Activated T-cell treated with anti-CD3 and anti-CD28 coated beads, Interleukin-2, amount 50 U/mL, for 24 hours (primary cell): Measurements from ENCODE around the gene SREBF2.

ENCODE experiments used
- DNase-seq: peaks from one replicate; pipeline ENCODE4 v3.0.0-alpha.2; 2020
- H3K27ac Mint-ChIP-seq: 2 replicates; pipeline ENCODE4 v1.8.0; 2020; ENCODE audit warnings: mild to moderate bottlenecking, mixed read lengths
- H3K27me3 Mint-ChIP-seq: 2 replicates; pipeline ENCODE4 v1.8.0; 2020; ENCODE audit warnings: mixed read lengths
- H3K36me3 Mint-ChIP-seq: 2 replicates; pipeline ENCODE4 v1.8.0; 2020; ENCODE audit warnings: low read depth, mixed read lengths
- H3K4me1 Mint-ChIP-seq: 2 replicates; pipeline ENCODE4 v1.8.0; 2020; ENCODE audit warnings: low read depth, mixed read lengths
- H3K4me3 Mint-ChIP-seq: 2 replicates; pipeline ENCODE4 v1.8.0; 2020; ENCODE audit warnings: mild to moderate bottlenecking, moderate library complexity, mixed read lengths
- H3K9me3 Mint-ChIP-seq: 2 replicates; pipeline ENCODE4 v1.8.0; 2020; ENCODE audit warnings: mixed read lengths

The SREBF2 gene

DNA sequence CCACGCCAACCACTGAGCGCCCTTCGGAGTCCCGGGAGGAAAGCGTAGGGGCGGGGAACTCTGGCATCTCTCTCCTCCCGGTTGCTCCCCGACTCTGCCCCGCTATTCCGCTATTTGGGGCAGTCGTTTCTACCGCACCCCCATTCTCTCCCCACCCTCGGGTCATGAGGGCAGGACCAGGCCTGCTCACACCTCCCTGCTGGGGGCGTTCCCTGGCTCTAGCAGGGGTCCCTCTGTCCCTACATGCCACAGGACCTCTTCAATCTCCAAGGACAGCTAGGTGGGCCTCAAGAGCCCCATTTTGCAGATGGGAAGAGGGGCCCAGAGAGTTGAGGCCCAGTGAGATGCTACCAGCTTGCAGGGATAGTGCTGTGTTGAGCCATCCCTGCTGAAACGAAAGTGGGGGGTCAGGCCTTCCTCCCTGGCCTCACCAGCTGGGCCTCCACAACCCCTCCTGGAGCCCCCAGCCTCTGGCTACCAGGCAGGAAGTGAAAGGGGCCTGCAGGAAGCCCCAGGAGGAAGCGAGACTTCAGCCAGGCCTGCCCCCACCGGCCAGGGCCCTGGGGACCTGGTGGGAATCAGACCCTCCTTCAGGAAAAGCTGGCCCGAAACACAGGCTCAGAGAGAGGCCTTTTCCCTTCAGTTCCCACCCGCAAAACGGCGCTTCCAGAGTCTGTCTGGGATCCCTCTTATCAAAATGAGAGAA is 87.5 kb downstream of the SREBF2 start:
- Mint-ChIP-seq H3K9me3 (no peaks in the 10 kb centered on the region), H3K4me1 (peaks cover 29% of the 10 kb centered on the region), H3K27me3 (peaks cover 18% of the 10 kb centered on the region), H3K4me3 (no peak overlapping the region), H3K27ac (peak overlapping the region; percentile 58), H3K36me3 (peaks cover 1% of the 10 kb centered on the region)
- no peak for DNase-seq

DNA sequence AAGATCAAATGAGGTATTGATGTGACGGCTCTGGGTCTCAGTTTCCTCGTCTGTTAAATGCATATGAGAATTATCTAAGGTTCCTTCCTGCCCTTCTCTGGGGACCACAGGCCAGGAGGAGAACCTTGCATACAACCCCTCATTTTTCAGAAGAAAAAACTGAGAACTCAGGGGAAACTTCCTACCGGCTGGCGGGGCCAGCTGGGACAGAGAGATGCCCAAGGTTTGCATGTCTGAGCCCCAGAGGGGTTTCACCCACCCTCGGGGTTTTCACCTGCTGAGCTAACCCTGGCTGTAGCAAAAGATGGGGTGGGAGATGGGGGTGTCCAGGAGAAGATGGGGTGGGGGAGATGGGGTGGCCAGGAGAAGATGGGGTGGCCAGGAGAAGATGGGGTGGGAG is 89.4 kb downstream of the SREBF2 start:
- Mint-ChIP-seq H3K36me3 (peaks cover 1% of the 10 kb centered on the region), H3K27me3 (peaks cover 6% of the 10 kb centered on the region), H3K9me3 (no peaks in the 10 kb centered on the region), H3K4me1 (peaks cover 32% of the 10 kb centered on the region), H3K27ac (peak overlapping the region; percentile 40), H3K4me3 (no peak overlapping the region)
- DNase-seq, result no peak

DNA sequence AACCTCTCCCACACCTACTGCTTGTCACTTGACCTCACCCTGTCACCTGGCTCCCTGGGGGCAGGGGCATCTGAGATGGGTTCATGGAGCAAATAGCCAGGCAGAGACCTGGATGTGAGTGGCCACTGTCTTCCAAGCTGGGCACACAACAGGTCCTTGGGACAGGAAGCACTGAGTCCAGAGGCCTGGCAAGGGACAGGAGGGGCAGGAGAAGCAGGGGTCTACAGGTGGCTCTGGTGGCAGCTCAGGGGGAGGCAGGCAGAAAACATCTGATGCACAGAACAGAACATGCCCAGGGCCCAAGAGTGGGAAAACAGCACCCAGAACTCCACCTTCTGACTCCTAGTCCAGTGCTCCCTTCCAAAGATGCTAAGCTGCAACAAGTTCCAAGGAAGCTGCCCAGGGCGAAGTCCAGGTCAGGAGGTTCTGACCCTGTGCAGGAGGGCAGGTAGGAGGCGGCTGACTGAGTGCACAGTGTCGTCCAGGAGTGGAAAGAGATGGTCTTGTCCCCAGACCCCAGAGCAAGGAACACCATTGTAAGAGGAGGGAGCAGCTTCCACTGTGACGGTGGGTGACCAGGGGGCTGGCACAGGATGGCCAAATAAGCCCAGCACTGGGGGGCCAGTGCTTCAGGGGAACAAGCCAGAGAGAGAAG is 90.2 kb downstream of the SREBF2 start:
- Mint-ChIP-seq H3K27ac (peak overlapping the region; percentile 12), H3K4me1 (peaks cover 36% of the 10 kb centered on the region), H3K9me3 (no peaks in the 10 kb centered on the region), H3K4me3 (no peak overlapping the region), H3K36me3 (peaks cover 1% of the 10 kb centered on the region), H3K27me3 (peaks cover 4% of the 10 kb centered on the region)
- DNase-seq, result no peak

DNA sequence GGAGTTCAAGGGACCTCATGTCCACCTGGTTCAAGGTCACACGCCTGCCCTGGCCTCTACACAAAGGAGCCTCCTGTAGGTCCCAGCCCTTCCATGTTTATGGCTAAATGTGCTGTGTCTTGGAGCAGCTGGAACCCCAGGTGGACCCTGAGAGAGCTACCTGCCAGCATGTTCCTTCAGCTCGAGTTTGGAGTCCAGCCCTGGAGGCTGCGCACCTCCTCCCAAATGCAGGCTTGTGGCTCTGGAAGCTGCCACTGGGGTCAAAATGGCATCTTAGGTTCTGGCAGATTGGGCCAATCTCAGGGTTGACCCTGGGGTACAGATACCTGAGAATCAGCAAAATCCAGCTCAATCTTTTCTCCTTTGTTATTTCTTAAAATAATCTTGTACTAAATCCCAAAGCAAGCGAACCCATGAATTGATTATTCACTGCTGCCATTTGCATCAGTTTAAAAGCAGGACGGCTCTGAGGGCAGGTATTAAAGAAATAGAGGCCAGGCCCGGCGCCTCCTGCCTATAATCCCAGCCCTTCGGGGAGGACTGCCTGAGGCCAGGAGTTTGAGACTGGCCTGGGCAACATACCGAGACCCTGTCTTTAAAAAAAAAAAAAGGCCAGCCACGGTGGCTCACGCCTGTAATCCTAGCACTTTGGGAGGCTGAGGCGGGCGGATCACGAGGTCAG is 90.8 kb downstream of the SREBF2 start:
- H3K27ac Mint-ChIP-seq, result no peak overlapping the region
- no peaks in the 10 kb centered on the region for H3K9me3 Mint-ChIP-seq
- peaks cover 38% of the 10 kb centered on the region for H3K4me1 Mint-ChIP-seq
- H3K4me3 Mint-ChIP-seq, result no peak overlapping the region
- H3K36me3 Mint-ChIP-seq, result peaks cover 1% of the 10 kb centered on the region
- DNase-seq, result no peak
- H3K27me3 Mint-ChIP-seq, result peaks cover 4% of the 10 kb centered on the region

DNA sequence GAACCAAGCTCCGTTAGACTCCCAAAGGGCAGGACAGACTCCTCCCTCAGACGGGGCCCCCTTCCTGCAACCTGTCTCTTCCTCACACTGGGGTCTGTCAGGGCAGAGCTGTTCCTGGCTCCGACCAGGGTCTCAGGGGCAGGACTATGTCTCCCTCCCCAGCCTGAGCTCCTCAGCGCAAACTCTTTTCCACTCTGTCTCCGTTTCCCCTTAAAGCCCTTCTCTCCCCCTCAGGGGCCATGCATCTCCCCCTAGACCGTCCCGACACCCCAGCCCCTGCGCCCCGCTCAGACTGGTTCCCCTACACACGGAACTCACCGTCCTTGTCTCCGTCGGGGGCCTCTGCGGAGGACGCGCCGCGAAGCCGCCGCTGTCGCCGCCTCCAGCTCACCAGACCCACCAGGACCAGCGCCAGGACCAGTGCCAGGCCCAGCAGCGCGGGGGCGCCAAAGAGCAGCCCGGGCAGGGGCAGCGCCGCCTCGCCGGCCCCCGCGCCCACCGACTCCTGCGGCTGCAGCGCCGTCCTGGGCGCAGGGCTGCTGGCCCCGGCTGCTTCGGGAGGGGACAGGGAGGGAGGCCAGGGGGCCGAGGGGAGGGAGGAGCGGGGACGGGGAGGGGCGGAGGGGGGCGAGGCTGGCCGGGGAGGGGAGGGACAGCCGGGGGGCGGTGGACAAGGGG is 93.0 kb downstream of the SREBF2 start:
- peak overlapping the region; percentile 85 for H3K27ac Mint-ChIP-seq

DNA sequence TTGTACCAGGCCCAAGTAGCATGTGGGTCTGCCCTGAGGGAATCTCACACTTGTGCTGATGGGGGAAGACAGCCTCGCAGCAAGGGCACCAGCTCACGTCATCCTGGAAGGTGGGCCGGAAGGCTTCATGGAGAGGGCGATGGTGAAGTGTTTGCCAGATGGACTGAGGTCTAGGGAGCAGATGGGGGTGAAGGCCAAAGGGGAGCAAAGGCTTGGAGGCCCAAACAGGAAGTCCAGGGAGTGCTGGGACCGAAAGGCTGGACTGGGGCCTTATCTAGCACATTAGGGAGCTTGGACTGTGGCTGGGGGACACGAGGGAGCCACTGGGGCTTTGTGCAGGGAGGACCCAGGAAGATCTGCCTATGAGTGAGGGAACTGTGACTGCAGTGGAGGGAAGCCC is 94.9 kb downstream of the SREBF2 start:
- H3K36me3 Mint-ChIP-seq, result peaks cover 12% of the 10 kb centered on the region
- peaks cover 35% of the 10 kb centered on the region for H3K4me1 Mint-ChIP-seq
- DNase-seq, result no peak
- peaks cover 4% of the 10 kb centered on the region for H3K27me3 Mint-ChIP-seq
- H3K9me3 Mint-ChIP-seq, result no peaks in the 10 kb centered on the region
- H3K27ac Mint-ChIP-seq, result peak overlapping the region; percentile 57
- peak overlapping the region; percentile 62 for H3K4me3 Mint-ChIP-seq

More for the DNA sequence above, 93.0 kb downstream of the SREBF2 start:
- Mint-ChIP-seq H3K4me3 (peak overlapping the region; percentile 77), H3K36me3 (peaks cover 4% of the 10 kb centered on the region), H3K9me3 (no peaks in the 10 kb centered on the region), H3K4me1 (peaks cover 35% of the 10 kb centered on the region), H3K27me3 (peaks cover 4% of the 10 kb centered on the region)
- peak; percentile 87 for DNase-seq

DNA sequence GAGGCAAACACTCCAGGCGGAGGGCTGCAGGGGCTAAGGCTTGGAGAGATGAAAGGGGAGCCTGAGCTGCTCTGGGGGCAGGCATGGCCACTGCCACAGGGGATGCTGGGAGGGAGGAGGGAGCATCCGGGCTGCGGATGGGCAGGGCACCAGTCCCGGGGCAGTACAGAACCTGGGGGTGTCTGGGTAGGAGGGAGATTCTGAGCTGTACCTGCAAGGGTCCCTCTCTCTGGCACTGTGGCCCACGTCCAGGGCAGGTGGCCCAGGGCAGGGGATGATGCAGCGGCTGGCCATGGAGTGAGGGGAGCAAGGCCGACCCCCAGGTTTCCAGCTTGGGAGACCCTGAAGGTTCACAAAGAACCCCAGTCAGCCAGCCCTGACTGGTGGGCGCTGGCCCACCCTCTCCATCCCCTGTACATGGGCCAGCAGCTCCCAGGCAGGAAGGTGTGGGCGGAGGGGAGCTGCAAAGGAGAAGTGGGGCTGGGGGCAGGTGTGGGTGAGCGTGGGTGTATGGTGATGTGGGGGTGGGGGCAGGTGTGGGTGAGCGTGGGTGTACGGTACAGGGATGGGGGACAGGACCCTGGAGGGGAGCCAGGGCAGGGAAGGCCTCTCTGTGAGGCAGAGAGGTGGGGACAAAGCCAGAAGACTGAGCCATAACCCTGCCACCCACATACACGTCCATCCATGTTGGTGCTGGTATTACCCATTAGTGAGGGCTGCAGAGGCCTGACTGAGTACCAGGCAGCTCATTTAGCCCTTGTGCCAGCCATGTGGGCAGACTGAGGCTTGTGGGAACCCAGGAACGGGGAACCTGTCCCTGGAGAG is 95.9 kb downstream of the SREBF2 start:
- Mint-ChIP-seq H3K4me1 (peaks cover 35% of the 10 kb centered on the region), H3K4me3 (no peak overlapping the region), H3K9me3 (no peaks in the 10 kb centered on the region), H3K27ac (peak overlapping the region; percentile 63), H3K36me3 (peaks cover 14% of the 10 kb centered on the region), H3K27me3 (peaks cover 4% of the 10 kb centered on the region)
- no peak for DNase-seq

DNA sequence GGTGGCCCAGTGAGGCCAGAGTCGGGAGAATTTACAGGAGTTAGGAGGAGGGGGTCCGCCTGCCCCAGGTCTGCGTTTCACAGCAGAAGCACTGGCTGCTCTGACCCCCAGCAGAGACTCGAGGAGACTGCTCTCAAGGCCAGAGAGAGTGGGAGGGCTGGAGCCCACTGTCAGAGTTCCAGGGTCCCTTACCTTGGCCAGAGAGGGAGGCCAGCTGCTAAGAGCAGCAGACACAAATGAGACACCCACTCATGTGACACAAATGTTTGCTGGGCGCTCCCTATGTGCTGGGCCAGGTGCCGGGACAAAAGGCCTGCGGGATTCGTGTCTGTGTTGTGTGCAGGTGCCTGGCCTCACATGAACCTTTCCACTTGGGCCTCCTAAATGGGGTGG is 96.5 kb downstream of the SREBF2 start:
- Mint-ChIP-seq H3K4me1 (peaks cover 35% of the 10 kb centered on the region), H3K9me3 (no peaks in the 10 kb centered on the region), H3K27ac (peak overlapping the region; percentile 63), H3K36me3 (peaks cover 19% of the 10 kb centered on the region), H3K27me3 (peaks cover 4% of the 10 kb centered on the region), H3K4me3 (no peak overlapping the region)
- DNase-seq, result no peak

DNA sequence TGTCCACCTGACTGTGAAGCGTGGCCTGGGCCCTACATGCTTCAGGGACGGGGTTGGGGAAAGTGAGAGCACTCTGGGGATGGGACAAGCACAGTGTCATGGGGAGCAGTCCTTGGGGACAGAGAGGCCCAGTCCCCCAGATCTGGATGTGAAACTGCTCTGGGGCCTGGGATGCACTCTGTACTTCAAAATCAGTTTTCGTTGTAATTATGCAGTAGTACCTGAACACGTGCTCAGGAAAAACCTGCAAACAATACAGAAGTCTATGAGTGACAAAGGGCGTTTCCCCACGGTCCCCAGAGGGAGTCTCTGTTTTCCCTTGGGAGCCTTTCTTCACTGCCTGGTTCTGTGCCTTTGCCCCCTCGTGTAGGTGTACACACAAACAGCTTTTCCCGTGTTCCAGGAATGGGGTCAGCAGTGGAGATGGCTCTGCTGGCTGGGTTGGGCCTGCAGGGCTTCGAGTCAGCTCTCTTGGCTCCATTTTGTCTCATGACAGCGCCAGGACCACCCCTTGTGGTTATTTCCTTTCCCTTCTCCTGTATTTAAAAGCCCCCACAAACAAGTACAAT is 98.9 kb downstream of the SREBF2 start:
- no peak for DNase-seq
- Mint-ChIP-seq H3K36me3 (peaks cover 38% of the 10 kb centered on the region), H3K27ac (no peak overlapping the region), H3K9me3 (no peaks in the 10 kb centered on the region), H3K4me3 (no peak overlapping the region), H3K27me3 (no peaks in the 10 kb centered on the region), H3K4me1 (peaks cover 28% of the 10 kb centered on the region)

DNA sequence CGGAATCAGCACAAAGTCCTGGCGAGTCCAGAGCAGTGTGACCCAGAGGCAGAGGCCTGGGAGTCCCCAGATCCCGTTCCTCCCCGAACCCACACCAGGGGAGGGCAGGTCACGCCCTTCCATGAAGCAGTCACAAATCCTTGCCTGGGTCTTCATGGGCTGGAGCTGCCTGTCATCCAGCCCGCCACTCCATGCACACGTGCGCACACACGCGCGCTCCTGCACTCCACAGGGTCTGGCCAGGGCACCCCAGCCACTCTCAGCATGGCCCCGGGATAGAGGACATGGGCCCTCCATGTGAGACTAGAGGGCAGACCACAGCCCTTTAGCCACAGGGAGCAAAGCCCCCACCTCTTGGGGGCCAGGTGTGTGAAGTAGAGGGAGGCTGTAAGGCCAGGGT is 99.4 kb downstream of the SREBF2 start:
- Mint-ChIP-seq H3K36me3 (peaks cover 44% of the 10 kb centered on the region), H3K9me3 (no peaks in the 10 kb centered on the region), H3K27me3 (no peaks in the 10 kb centered on the region), H3K4me1 (peaks cover 23% of the 10 kb centered on the region), H3K4me3 (no peak overlapping the region), H3K27ac (no peak overlapping the region)
- no peak for DNase-seq

DNA sequence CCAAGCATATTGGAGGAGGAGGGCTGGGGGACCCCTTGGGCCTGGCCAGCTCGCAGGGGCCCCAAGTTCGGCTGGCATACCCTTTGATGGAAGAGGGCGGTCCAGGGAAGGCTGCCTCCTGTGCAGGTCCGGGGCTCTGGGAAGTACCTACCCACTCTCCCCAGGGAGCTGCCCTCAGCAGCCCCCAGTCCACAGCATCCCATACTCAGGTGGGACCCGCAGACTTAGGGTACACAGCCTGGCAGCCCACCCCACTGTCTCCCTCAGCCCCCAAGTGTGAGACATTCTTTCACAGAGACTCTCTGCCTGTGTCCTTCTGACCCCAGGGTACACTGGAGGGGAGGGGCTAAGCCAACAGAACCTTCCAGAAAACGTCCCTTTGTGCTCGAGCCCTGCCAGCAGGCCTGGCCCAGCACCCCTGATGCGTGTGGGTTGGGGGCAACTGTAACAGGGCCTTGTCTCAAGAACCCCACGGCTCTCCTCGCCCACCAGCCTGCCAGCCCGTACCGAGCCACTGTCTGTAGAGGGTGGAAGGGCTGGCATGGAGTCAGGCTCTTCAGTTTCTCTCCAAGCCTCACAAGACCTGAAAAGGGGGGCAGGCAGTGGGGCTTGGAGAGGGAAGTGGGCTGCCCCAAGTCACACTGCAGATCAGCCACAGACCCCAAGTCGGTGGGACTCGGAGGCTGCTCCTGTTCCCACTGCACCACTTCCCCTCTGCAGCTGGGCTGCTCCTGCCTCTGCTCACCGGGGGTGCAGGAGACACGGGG is 100.7 kb downstream of the SREBF2 start:
- H3K4me1 Mint-ChIP-seq, result peaks cover 16% of the 10 kb centered on the region
- H3K27ac Mint-ChIP-seq, result peak overlapping the region; percentile 52
- no peak overlapping the region for H3K4me3 Mint-ChIP-seq
- H3K27me3 Mint-ChIP-seq, result no peaks in the 10 kb centered on the region
- DNase-seq, result no peak
- H3K9me3 Mint-ChIP-seq, result no peaks in the 10 kb centered on the region
- peaks cover 56% of the 10 kb centered on the region for H3K36me3 Mint-ChIP-seq

DNA sequence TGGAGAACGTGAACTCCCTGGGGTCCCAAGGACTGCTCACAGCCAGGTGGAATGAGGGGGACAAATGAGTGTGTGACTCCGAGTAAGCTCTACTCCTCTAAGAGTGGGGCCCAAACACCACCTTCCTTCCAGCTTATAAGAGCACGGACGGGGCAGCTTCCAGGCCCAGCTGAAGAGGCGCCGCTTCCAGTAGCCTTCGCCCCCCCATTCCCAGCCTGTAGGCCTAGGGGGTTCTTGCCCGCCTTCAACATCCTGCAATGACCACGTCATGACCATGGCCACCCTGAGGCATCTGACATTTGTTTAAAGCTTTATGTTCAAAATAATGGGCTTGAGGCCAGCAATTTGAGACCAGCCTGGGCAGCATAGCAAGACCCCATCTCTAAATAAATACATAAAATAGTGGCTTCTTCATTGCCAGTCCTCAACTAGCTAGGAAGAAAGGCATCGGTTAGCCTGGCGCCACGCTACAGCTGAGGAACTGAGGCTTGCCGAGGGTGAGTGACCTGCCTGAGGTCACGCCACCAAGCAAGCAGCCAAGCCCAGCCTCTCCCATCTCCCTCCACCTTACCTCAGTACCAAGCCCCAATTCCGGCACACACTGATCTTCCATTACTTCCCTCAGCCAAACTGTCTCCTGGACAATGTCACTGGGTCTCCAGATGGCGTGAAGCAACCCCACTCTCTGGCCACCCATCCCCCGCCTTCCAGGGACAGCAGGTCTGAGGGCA is 101.5 kb downstream of the SREBF2 start:
- Mint-ChIP-seq H3K36me3 (peaks cover 62% of the 10 kb centered on the region), H3K4me1 (peaks cover 16% of the 10 kb centered on the region), H3K4me3 (no peak overlapping the region), H3K27me3 (no peaks in the 10 kb centered on the region), H3K9me3 (no peaks in the 10 kb centered on the region), H3K27ac (no peak overlapping the region)
- no peak for DNase-seq

DNA sequence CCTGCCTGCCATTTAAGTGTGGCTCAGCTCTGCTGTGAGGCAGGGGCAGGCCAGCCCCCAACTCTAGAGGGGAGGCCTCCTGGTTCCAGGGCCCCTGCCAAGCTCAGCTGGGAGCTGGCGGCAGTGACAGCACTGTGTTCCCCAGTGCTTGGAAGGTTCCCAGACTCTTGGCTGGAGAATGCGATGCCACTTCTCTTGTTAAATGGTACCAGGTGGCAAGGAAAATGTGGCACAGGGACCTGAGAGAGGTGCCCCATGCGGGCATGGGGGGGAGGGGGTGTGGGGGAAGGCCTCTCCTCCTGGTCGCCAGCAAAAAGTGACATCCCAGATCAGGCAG is 102.1 kb downstream of the SREBF2 start:
- Mint-ChIP-seq H3K9me3 (no peaks in the 10 kb centered on the region), H3K4me1 (peaks cover 20% of the 10 kb centered on the region), H3K27ac (no peak overlapping the region), H3K36me3 (peaks cover 67% of the 10 kb centered on the region), H3K27me3 (no peaks in the 10 kb centered on the region), H3K4me3 (no peak overlapping the region)
- DNase-seq, result no peak
